HEK293T (cell line): ENCODE measurements around the gene RIMS1.

Experiments used
- BHLHE40 ChIP-seq: fragments of 450-650 bp; IDR thresholded peaks from 2 replicates; pipeline ENCODE4 v1.6.1; 2016; ENCODE audit warnings: mild to moderate bottlenecking, moderate library complexity, borderline replicate concordance
- FOXA1 ChIP-seq: fragments of 450-650 bp; IDR thresholded peaks from 2 replicates; pipeline ENCODE4 v1.6.1; 2016; ENCODE audit warnings: mild to moderate bottlenecking
- FOXK2 ChIP-seq: fragments of 450-650 bp; IDR thresholded peaks from 2 replicates; pipeline ENCODE4 v1.6.1; 2016; ENCODE audit warnings: mild to moderate bottlenecking
- FOXM1 ChIP-seq: fragments of 450-650 bp; IDR thresholded peaks from 2 replicates; pipeline ENCODE4 v1.6.1; 2017; ENCODE audit warnings: mild to moderate bottlenecking, borderline replicate concordance
- HDGF ChIP-seq: fragments of 450-650 bp; IDR thresholded peaks from 2 replicates; pipeline ENCODE4 v1.6.1; 2017; ENCODE audit warnings: antibody characterized with exemption, borderline replicate concordance
- LEF1 ChIP-seq: fragments of 450-650 bp; IDR thresholded peaks from 2 replicates; pipeline ENCODE4 v1.6.1; 2017; ENCODE audit warnings: mild to moderate bottlenecking, borderline replicate concordance
- SP1 ChIP-seq: fragments of 450-650 bp; IDR thresholded peaks from 2 replicates; pipeline ENCODE4 v1.6.1; 2017
- SUZ12 ChIP-seq: fragments of 450-650 bp; IDR thresholded peaks from 2 replicates; pipeline ENCODE4 v1.6.1; 2016; ENCODE audit warnings: mild to moderate bottlenecking
- TF ChIP-seq, protein P1 (sequence below): fragments of 450-650 bp; IDR thresholded peaks from 2 replicates; pipeline ENCODE4 v1.6.1; 2016

DNA sequence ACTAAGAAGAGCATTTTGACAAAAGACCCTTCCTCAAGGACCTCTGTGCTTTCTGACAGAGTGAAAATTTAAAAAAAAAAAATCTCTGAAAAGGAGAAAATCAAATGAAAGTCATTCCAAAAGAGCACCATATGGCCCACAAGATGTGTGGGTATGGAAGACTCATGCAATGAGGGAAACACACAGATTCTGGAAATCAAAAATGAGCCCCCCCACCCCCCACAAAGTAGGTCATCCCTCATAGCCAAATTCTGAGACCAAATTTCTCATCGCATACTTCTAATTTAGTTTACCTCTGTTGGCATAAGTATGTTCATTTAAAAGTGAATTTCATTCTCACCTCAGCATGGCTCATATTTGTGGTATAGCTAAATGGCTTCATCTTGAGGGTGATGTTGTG lies 554.3 kb downstream of the RIMS1 start:
- TF ChIP-seq BHLHE40 (no peak), HDGF (no peak), SUZ12 (no peak), SP1 (no peak), FOXK2 (no peak), LEF1 (no peak), FOXM1 (no peak), FOXA1 (no peak)
- TF ChIP-seq, protein P1, sequence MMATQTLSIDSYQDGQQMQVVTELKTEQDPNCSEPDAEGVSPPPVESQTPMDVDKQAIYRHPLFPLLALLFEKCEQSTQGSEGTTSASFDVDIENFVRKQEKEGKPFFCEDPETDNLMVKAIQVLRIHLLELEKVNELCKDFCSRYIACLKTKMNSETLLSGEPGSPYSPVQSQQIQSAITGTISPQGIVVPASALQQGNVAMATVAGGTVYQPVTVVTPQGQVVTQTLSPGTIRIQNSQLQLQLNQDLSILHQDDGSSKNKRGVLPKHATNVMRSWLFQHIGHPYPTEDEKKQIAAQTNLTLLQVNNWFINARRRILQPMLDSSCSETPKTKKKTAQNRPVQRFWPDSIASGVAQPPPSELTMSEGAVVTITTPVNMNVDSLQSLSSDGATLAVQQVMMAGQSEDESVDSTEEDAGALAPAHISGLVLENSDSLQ: no peak
